ENCODE results near the gene PSEN1. TPM values are rescaled to one million over a fixed set of nuclear protein-coding genes. Genes with fewer than 3 reads are reported as not detected.

The PSEN1 gene
- total and polyA plus RNA-seq, 2 of the 8 experiments (the other 6 are each of a cell fraction or from before 2014, with no cell fraction given) = 10.1 to 38.7 TPM

DNA sequence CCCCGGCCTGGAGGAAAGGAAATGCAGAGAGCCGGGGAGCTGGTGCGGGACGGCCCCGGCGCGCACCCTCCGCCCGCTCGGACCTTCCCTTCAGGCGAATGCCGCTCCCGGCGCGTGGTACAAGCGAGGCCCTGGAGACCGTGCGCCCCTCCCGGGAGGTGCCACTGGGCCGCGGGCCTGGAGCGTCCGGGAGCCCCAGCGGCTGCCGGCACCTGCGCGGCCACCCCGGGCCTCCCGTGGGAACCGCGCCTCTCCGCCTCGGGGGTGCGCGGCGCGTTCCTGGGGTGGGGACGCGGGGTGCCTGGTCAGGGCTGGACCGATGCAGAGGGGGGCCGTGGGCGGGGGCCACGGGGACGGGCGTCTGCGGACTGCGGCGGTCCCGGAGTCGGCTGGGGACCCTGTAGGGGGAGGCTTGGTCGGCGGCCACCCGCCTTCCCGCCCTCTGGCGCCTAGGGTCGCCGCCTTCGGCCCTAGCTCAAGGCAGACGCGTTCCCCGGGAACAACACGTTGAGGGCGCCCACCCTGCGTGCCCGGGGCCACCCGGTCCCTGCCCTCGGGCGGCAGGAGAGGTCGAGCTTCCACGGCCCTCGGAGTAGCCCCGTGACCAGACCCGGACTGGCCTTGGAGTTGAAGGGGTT, 101.6 kb downstream of the PSEN1 start (continued):
- TF ChIP-seq, protein P1, sequence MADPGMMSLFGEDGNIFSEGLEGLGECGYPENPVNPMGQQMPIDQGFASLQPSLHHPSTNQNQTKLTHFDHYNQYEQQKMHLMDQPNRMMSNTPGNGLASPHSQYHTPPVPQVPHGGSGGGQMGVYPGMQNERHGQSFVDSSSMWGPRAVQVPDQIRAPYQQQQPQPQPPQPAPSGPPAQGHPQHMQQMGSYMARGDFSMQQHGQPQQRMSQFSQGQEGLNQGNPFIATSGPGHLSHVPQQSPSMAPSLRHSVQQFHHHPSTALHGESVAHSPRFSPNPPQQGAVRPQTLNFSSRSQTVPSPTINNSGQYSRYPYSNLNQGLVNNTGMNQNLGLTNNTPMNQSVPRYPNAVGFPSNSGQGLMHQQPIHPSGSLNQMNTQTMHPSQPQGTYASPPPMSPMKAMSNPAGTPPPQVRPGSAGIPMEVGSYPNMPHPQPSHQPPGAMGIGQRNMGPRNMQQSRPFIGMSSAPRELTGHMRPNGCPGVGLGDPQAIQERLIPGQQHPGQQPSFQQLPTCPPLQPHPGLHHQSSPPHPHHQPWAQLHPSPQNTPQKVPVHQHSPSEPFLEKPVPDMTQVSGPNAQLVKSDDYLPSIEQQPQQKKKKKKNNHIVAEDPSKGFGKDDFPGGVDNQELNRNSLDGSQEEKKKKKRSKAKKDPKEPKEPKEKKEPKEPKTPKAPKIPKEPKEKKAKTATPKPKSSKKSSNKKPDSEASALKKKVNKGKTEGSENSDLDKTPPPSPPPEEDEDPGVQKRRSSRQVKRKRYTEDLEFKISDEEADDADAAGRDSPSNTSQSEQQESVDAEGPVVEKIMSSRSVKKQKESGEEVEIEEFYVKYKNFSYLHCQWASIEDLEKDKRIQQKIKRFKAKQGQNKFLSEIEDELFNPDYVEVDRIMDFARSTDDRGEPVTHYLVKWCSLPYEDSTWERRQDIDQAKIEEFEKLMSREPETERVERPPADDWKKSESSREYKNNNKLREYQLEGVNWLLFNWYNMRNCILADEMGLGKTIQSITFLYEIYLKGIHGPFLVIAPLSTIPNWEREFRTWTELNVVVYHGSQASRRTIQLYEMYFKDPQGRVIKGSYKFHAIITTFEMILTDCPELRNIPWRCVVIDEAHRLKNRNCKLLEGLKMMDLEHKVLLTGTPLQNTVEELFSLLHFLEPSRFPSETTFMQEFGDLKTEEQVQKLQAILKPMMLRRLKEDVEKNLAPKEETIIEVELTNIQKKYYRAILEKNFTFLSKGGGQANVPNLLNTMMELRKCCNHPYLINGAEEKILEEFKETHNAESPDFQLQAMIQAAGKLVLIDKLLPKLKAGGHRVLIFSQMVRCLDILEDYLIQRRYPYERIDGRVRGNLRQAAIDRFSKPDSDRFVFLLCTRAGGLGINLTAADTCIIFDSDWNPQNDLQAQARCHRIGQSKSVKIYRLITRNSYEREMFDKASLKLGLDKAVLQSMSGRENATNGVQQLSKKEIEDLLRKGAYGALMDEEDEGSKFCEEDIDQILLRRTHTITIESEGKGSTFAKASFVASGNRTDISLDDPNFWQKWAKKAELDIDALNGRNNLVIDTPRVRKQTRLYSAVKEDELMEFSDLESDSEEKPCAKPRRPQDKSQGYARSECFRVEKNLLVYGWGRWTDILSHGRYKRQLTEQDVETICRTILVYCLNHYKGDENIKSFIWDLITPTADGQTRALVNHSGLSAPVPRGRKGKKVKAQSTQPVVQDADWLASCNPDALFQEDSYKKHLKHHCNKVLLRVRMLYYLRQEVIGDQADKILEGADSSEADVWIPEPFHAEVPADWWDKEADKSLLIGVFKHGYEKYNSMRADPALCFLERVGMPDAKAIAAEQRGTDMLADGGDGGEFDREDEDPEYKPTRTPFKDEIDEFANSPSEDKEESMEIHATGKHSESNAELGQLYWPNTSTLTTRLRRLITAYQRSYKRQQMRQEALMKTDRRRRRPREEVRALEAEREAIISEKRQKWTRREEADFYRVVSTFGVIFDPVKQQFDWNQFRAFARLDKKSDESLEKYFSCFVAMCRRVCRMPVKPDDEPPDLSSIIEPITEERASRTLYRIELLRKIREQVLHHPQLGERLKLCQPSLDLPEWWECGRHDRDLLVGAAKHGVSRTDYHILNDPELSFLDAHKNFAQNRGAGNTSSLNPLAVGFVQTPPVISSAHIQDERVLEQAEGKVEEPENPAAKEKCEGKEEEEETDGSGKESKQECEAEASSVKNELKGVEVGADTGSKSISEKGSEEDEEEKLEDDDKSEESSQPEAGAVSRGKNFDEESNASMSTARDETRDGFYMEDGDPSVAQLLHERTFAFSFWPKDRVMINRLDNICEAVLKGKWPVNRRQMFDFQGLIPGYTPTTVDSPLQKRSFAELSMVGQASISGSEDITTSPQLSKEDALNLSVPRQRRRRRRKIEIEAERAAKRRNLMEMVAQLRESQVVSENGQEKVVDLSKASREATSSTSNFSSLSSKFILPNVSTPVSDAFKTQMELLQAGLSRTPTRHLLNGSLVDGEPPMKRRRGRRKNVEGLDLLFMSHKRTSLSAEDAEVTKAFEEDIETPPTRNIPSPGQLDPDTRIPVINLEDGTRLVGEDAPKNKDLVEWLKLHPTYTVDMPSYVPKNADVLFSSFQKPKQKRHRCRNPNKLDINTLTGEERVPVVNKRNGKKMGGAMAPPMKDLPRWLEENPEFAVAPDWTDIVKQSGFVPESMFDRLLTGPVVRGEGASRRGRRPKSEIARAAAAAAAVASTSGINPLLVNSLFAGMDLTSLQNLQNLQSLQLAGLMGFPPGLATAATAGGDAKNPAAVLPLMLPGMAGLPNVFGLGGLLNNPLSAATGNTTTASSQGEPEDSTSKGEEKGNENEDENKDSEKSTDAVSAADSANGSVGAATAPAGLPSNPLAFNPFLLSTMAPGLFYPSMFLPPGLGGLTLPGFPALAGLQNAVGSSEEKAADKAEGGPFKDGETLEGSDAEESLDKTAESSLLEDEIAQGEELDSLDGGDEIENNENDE (IDR thresholded peaks at IDR 0.05; ENCODE audit: insufficient replicate concordance, low read length) = no peak
- TF ChIP-seq JUND (IDR thresholded peaks at IDR 0.05; ENCODE audit: low read length) = no peak
- no peak for TF ChIP-seq RNF2 (IDR thresholded peaks at IDR 0.05; ENCODE audit: borderline replicate concordance, low read depth, low read length, missing control alignments, poor library complexity, severe bottlenecking)
- no peak for TF ChIP-seq RBBP5 (IDR thresholded peaks at IDR 0.05; ENCODE audit: borderline replicate concordance, low read depth, low read length)
- no peak for TF ChIP-seq CTCF (IDR thresholded peaks at IDR 0.05; ENCODE audit: control extremely low read depth in 1 of 3, insufficient read depth in 1 of 3, low read depth in 1 of 3, low read length in 3 of 3)

Measured in H1 (cell line).